Stimulated activated CD8-positive, alpha-beta memory T cell treated with anti-CD3 and anti-CD28 coated beads, Interleukin-15, amount 100 ng/mL, for 4 hours (primary cell): ENCODE measurements around the gene RGMB.

Experiments
- DNase-seq, 2 donors: peaks; one replicate each; pipeline ENCODE4 v3.0.0-alpha.2; 2020; ENCODE audit warnings: low read depth in 2 of 2

Gene RGMB

DNA sequence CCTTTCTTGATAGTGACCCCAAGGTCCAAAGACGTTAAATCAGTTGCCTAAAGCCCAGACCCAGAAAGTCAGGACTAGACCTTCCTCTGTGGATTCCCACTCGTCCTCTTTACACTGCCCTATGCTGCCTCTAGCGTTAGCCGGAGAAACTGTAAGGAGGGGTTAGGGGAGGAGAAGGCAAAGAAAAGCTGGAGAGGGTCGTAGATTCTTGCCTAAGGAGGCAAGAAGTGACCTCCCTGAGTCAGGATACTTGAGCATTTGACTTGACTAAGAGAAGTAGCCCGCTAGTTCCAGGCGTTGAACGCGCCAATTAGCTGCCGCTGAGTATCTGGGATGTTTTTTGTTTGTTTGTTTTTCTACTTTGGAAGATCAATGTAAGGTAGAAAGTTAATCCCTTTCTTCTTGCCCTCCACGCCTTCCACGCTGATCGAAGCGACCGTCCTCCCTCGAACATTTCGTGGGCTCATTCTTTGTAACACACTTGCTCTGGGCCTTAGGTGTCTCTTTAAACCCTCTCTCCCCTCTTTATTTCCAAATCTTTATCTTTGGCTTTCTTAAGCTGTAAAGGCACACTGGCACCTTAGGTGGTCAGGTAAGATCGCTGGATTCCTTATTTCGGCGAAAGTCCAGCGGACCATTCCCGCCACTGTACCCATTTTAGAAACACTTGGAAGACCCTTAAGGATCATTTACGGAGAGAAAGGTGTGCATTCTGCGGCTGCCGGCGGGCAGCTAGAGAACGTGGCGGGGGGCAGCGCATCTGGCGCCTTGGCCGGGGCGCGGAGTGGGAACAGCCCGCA, 5.1 kb upstream of the RGMB start:
- no peak for DNase-seq

DNA sequence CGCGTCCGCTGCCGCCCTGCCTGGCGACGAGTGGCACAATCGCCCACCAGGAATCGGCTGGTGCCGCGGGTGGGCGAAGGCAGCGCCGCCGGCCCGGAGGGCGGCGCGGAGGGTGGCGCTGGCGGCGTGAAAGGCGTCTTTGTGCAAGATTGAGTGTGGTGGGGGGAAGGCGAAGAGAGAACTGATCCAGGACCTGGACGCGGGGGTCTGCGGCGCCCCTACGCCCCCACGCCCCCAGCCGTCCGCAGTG, 4.6 kb upstream of the RGMB start:
- no peak for DNase-seq

GRCh38 chr5:98769210-98769958, 4.1 kb upstream of the RGMB start:
- no peak for DNase-seq

- DNase-seq = no peak
These were observed 3.6 kb upstream of the RGMB start for GRCh38 chr5:98769959-98770208.

DNA sequence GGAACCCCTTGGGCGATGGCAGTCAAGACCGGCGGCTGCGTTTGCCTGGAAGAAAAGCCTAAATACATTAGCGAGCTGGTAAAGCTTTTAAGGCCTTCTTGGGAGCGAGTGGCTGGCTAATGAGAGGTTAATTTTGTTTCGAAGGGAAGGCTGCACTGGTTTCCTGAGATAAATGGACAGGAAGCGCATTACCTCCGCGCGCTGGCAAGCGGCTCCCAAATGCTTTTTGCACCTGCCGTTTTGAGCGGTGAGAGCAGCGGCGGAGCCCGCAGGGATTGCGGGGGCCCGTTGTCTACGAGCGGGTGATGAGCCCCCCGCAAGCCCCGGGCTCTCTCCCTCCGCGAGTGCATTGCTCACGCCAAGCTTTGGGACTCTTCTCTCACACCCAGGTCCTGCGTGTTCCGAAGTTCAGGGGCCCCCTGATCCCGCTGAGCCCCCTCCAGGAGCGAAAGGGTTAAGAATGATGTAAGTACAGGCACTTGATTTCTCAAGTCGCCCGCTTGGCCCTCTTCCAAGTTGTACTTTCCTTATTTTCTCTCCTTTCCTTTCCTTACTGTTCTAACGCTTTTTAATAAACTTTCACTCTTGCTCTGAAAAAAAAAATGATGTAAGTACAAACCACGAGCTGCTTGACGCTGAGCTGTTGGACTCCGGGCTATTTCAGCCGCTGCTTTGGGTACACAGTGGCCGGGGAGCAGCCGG, 3.1 kb upstream of the RGMB start:
- no peak for DNase-seq

DNA sequence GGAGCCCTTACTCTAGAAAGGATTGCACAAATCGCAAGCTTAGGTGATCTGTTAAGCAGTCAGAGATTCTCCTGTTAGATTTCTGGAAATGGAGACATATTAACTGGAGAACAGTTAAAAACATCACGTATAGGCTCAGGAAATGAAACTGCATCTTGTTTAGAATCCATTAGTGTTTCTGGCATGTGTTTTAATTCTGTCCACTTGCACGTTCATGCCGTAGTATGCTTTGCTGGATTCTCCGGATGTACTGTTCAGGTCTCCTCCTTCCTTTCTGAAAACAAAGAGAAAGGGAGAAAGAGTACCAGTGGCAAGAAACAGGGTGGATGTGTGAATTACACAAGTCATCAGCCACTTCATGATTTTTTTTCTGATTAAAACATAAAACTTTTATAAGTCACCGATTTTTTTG, 2.5 kb upstream of the RGMB start:
- no peak for DNase-seq

DNA sequence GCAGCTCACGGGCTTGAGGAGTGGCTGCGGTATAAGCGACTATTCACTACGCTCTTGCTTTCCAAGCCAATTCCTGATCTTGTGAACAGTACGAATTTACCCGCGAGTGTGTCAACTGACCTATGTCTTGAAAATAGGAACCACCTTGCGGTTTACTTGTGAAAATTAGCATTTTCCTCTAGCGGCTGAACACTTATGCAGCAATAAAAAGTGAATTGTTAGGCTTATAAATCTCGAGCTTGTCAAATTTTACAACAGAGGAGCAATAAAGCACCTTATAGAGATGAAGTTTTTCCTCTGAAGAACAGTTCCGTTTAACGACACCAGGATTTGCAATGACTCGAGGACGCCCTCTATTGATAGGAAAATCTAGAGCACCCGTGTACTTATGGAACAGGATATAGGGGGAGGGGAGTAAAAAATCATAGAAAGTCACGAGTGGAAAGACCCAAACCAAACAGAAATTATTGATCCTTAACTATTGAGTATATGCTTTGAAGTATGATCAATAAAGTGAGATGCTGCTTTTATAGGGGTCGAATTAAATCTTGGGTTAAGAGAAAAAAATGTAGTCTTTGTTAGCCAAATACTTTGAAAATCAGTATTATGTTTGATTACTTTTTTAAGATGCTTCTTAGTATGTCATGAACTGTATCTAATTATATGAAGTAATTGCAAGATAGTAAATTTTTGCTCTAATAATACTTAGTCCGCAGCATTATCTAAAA, 1.9 kb upstream of the RGMB start:
- DNase-seq = peak in 1 of 2 donors; percentile 33

GRCh38 chr5:98772415-98773213, 849 bp upstream of the RGMB start:
- peak in 1 of 2 donors; percentile 32 for DNase-seq

- DNase-seq = no peak
These were observed 324 bp upstream of the RGMB start for GRCh38 chr5:98773214-98773463.

- peak in 1 of 2 donors; percentile 32 for DNase-seq
These were observed 950 bp downstream of the RGMB start for GRCh38 chr5:98774192-98775033.

GRCh38 chr5:98775246-98776065, 2.0 kb downstream of the RGMB start:
- DNase-seq = no peak

DNA sequence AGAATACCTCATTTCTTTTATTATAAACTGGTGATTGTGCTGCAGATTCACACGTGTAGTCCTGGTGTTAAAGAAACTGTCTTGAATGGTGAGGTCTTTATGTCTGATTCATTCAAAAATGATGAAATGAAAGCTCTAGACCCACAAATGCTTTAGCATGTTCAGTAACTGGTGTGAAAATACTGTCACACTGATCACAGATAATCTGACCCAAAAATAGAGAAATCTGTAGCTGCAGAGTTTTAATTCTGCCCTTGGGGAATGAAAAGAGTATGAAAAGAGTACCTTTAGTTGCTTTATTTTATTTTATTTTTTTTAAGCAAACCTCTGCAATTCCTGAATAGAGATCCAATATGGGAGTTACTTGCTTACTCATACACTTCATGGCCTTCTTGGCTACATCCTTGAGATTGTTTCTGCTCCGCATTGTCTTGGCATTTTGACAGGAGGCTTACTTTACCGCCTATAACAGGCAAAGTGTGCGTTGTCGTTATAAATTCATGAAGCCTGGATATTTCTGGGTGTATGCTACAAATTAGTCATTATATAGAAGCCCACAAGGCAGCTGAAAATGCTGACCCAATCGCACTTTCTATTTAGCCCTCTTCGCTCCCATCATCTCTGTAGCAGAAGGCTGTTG, 2.7 kb downstream of the RGMB start:
- DNase-seq = no peak

GRCh38 chr5:98777295-98777694, 3.8 kb downstream of the RGMB start:
- no peak for DNase-seq

DNA sequence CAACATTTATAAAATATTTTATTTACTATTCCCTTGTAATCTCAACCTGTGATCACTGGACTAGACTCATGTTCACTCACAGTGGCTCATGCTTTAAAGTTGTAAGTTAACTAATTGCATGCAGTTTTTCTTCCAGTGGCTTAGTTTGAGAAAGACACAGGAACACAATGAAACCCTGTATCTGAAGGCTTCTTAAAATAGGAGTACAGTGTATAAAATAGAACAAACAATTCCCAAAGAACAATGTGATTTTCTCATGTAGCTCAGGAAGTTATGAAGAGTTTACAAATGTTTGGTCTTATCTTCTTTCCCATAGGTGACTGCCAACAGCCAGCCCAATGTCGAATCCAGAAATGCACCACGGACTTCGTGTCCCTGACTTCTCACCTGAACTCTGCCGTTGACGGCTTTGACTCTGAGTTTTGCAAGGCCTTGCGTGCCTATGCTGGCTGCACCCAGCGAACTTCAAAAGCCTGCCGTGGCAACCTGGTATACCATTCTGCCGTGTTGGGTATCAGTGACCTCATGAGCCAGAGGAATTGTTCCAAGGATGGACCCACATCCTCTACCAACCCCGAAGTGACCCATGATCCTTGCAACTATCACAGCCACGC, 5.9 kb downstream of the RGMB start:
- no peak for DNase-seq

- no peak for DNase-seq
These were observed 6.9 kb downstream of the RGMB start for GRCh38 chr5:98780390-98780789.

- no peak for DNase-seq
These were observed 8.1 kb downstream of the RGMB start for GRCh38 chr5:98781520-98781919.

GRCh38 chr5:98781964-98782363, 8.5 kb downstream of the RGMB start:
- DNase-seq = no peak

GRCh38 chr5:98783051-98783649, 9.7 kb downstream of the RGMB start:
- no peak for DNase-seq

- DNase-seq = no peak
These were observed 10.9 kb downstream of the RGMB start for GRCh38 chr5:98784411-98784810.
